Fibroblast of gingiva (primary cell): Measurements from ENCODE around the gene ITSN2.
A peak's percentile ranks its signal among the peaks of the same experiment; 100 is the strongest.

ENCODE experiments used
- DNase-seq: peaks from one replicate; pipeline ENCODE4 v3.0.0-alpha.2; 2011; ENCODE audit warnings: low read depth

The ITSN2 gene

GRCh38 chr2:24176326-24176725 lies 184.0 kb downstream of the ITSN2 start:
- no peak for DNase-seq

GRCh38 chr2:24175631-24176187 lies 184.6 kb downstream of the ITSN2 start:
- peak; percentile 40 for DNase-seq

- no peak for DNase-seq
These were observed 185.5 kb downstream of the ITSN2 start, which contains the start of gene FAM228A for GRCh38 chr2:24174851-24175277. FAM228A (plus strand) TSS chr2:24175053; CDS start chr2:24175481, 428 bp downstream.

GRCh38 chr2:24169023-24169422 lies 191.3 kb downstream of the ITSN2 start:
- no peak for DNase-seq

GRCh38 chr2:24164416-24164973 lies 195.8 kb downstream of the ITSN2 start:
- no peak for DNase-seq

- no peak for DNase-seq
These were observed 196.7 kb downstream of the ITSN2 start for GRCh38 chr2:24163601-24164000.

GRCh38 chr2:24163186-24163585 lies 197.2 kb downstream of the ITSN2 start:
- DNase-seq, result no peak

GRCh38 chr2:24162494-24162893 lies 197.8 kb downstream of the ITSN2 start:
- no peak for DNase-seq

GRCh38 chr2:24160761-24161160 lies 199.6 kb downstream of the ITSN2 start:
- no peak for DNase-seq

GRCh38 chr2:24159708-24160107 lies 200.6 kb downstream of the ITSN2 start:
- no peak for DNase-seq

GRCh38 chr2:24158131-24158530 lies 202.2 kb downstream of the ITSN2 start:
- no peak for DNase-seq

GRCh38 chr2:24153478-24153877 lies 206.9 kb downstream of the ITSN2 start:
- DNase-seq, result no peak
